Measurements from ENCODE around the gene EIF5AL1.

EIF5AL1 gene

DNA sequence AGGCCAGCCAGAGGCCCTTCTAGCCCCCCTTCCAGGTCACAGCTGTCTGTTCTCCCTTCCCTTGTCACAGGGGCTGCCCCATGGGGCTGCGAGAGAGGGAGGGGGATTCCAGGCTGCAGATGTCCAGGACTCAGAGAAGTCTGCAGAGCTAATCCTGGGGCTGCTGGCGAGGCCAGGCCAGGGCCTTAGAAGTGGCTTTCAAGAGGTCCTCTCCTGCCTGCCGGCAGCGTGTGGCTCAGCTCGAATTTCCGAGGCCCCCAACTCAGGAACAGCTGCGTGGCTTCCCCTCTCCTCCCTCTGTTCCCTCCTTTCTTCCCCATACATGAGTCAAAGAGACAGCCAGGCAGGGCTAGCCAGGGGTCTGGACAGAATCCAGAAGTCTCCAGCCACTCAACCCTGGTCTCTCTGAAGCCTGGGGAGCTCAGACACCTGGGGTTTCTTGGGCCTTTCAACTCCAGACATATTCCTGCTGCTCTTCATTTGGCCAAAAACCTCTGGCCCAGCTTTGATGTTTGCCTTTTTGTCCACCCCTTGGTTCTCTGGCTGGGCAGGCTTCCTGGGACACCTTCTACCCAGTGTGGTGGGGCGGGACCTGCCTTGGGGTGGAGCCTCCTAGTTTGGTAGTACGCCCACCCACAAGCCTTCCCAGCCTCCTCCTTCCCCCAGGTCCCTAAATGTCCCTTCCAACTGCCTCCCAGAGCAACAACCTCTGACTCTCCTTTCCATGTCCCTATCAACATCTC lies 21.8 kb upstream of the EIF5AL1 start:
- peaks cover 30% of the 10 kb centered on the region for H3K4me1 ChIP-seq (ENCODE audit: low read length)
- TF ChIP-seq EZH2phosphoT487 (IDR thresholded peaks at IDR 0.05; ENCODE audit: low read depth) (no peak), CTCF (IDR thresholded peaks at IDR 0.05; ENCODE audit: low read depth, low read length) (no peak)
- peak overlapping the region; percentile 35; the same call in 1 of the 2 replicates for H3K4me3 ChIP-seq (ENCODE audit: low read length)
- H2AFZ ChIP-seq (ENCODE audit: low read depth, low read length) = peak overlapping the region; percentile 54; the same call in 1 of the 2 replicates
- no peaks in the 10 kb centered on the region for H4K20me1 ChIP-seq (ENCODE audit: insufficient read depth, low read length)
- peak overlapping the region; percentile 61 for H3K4me2 ChIP-seq (ENCODE audit: low read length)
- no peaks in the 10 kb centered on the region for H3K9me3 ChIP-seq (ENCODE audit: insufficient read depth, low read length)
- no peaks in the 10 kb centered on the region for H3K79me2 ChIP-seq (ENCODE audit: low read length)
- peak overlapping the region; percentile 36; the same call in 1 of the 2 replicates for H3K9ac ChIP-seq (ENCODE audit: low read length)
- H3K27me3 ChIP-seq (ENCODE audit: low read depth, low read length) = no peaks in the 10 kb centered on the region
- H3K36me3 ChIP-seq (replicated peaks; ENCODE audit: low read depth, low read length) = no peaks in the 10 kb centered on the region
- peak overlapping the region; percentile 62 for H3K27ac ChIP-seq (ENCODE audit: low read length)

GRCh38 chr10:79491143-79491835 lies 21.0 kb upstream of the EIF5AL1 start:
- no peaks in the 10 kb centered on the region for H3K36me3 ChIP-seq (replicated peaks; ENCODE audit: low read depth, low read length)
- H3K4me1 ChIP-seq (ENCODE audit: low read length) = peaks cover 30% of the 10 kb centered on the region
- H3K27me3 ChIP-seq (ENCODE audit: low read depth, low read length) = no peaks in the 10 kb centered on the region
- peak overlapping the region; percentile 62 for H3K27ac ChIP-seq (ENCODE audit: low read length)
- TF ChIP-seq EZH2phosphoT487 (IDR thresholded peaks at IDR 0.05; ENCODE audit: low read depth) (no peak), CTCF (IDR thresholded peaks at IDR 0.05; ENCODE audit: low read depth, low read length) (peak; percentile 43)
- peak overlapping the region; percentile 61 for H3K4me2 ChIP-seq (ENCODE audit: low read length)
- peak overlapping the region; percentile 14; the same call in 1 of the 2 replicates for H3K4me3 ChIP-seq (ENCODE audit: low read length)
- peak overlapping the region; percentile 54; the same call in 1 of the 2 replicates for H2AFZ ChIP-seq (ENCODE audit: low read depth, low read length)
- H3K79me2 ChIP-seq (ENCODE audit: low read length) = no peaks in the 10 kb centered on the region
- no peaks in the 10 kb centered on the region for H3K9me3 ChIP-seq (ENCODE audit: insufficient read depth, low read length)
- no peaks in the 10 kb centered on the region for H4K20me1 ChIP-seq (ENCODE audit: insufficient read depth, low read length)
- peak overlapping the region; percentile 36; the same call in 1 of the 2 replicates for H3K9ac ChIP-seq (ENCODE audit: low read length)

- H3K27me3 ChIP-seq (ENCODE audit: low read depth, low read length) = no peaks in the 10 kb centered on the region
- no peaks in the 10 kb centered on the region for H3K79me2 ChIP-seq (ENCODE audit: low read length)
- H3K27ac ChIP-seq (ENCODE audit: low read length) = no peak overlapping the region
- no peak overlapping the region for H3K4me3 ChIP-seq (ENCODE audit: low read length)
- H3K36me3 ChIP-seq (replicated peaks; ENCODE audit: low read depth, low read length) = no peaks in the 10 kb centered on the region
- no peak overlapping the region for H3K4me2 ChIP-seq (ENCODE audit: low read length)
- no peak overlapping the region for H2AFZ ChIP-seq (ENCODE audit: low read depth, low read length)
- no peak overlapping the region for H3K9ac ChIP-seq (ENCODE audit: low read length)
- TF ChIP-seq CTCF (IDR thresholded peaks at IDR 0.05; ENCODE audit: low read depth, low read length) (no peak), EZH2phosphoT487 (IDR thresholded peaks at IDR 0.05; ENCODE audit: low read depth) (no peak)
- H3K4me1 ChIP-seq (ENCODE audit: low read length) = peaks cover 28% of the 10 kb centered on the region
- no peaks in the 10 kb centered on the region for H4K20me1 ChIP-seq (ENCODE audit: insufficient read depth, low read length)
- no peaks in the 10 kb centered on the region for H3K9me3 ChIP-seq (ENCODE audit: insufficient read depth, low read length)
Measured at GRCh38 chr10:79492256-79492655, 20.1 kb upstream of the EIF5AL1 start.

- Histone ChIP-seq H3K27ac (ENCODE audit: low read length) (no peak overlapping the region), H3K4me1 (ENCODE audit: low read length) (peaks cover 23% of the 10 kb centered on the region)
- TF ChIP-seq CTCF (IDR thresholded peaks at IDR 0.05; ENCODE audit: low read depth, low read length) = no peak
- TF ChIP-seq EZH2phosphoT487 (IDR thresholded peaks at IDR 0.05; ENCODE audit: low read depth) = no peak
Measured at GRCh38 chr10:79492839-79493238, 19.5 kb upstream of the EIF5AL1 start.

More at GRCh38 chr10:79492839-79493238, 19.5 kb upstream of the EIF5AL1 start:
- H3K27me3 ChIP-seq (ENCODE audit: low read depth, low read length) = no peaks in the 10 kb centered on the region
- no peak overlapping the region for H3K4me2 ChIP-seq (ENCODE audit: low read length)
- H3K36me3 ChIP-seq (replicated peaks; ENCODE audit: low read depth, low read length) = no peaks in the 10 kb centered on the region
- H4K20me1 ChIP-seq (ENCODE audit: insufficient read depth, low read length) = no peaks in the 10 kb centered on the region
- no peaks in the 10 kb centered on the region for H3K9me3 ChIP-seq (ENCODE audit: insufficient read depth, low read length)
- no peak overlapping the region for H3K4me3 ChIP-seq (ENCODE audit: low read length)
- no peak overlapping the region for H3K9ac ChIP-seq (ENCODE audit: low read length)
- H2AFZ ChIP-seq (ENCODE audit: low read depth, low read length) = no peak overlapping the region
- H3K79me2 ChIP-seq (ENCODE audit: low read length) = no peaks in the 10 kb centered on the region

All from OCI-LY3 (cell line).